GM21737 (cell line): ENCODE results near the gene SLC19A1.

ENCODE experiments used
- ATAC-seq: cut with Tn5 transposase; IDR thresholded peaks from one replicate; pipeline ENCODE4 v1.9.1; 2021; ENCODE audit warnings: mild to moderate bottlenecking, moderate library complexity; ENCODE audit not compliant: unreplicated experiment

Gene SLC19A1

GRCh38 chr21:45558044-45558721 is 15.9 kb upstream of the SLC19A1 start:
- ATAC-seq, result no peak

- ATAC-seq, result no peak
Observed at GRCh38 chr21:45557616-45558043, 15.4 kb upstream of the SLC19A1 start.

- ATAC-seq, result no peak
Observed at GRCh38 chr21:45556645-45557615, 14.7 kb upstream of the SLC19A1 start.

DNA sequence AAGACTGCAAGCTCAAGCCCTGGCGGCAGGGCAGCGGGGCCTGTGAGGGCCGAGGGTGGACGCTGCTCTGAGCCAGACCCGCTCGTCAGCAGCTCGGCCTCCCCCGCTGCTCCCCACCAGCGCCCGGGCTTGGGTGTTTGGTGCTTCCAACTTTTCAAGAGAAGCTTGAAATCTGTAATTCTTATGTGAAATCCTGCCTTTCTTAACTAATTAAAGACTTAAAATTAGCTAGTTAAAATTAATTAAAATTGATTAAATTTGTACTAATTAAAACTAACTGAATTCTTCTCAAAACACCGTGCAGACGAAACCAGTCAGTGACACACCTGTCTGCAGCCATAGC is 14.0 kb upstream of the SLC19A1 start:
- no peak for ATAC-seq

- no peak for ATAC-seq
Observed at GRCh38 chr21:45555557-45556301, 13.5 kb upstream of the SLC19A1 start.

DNA sequence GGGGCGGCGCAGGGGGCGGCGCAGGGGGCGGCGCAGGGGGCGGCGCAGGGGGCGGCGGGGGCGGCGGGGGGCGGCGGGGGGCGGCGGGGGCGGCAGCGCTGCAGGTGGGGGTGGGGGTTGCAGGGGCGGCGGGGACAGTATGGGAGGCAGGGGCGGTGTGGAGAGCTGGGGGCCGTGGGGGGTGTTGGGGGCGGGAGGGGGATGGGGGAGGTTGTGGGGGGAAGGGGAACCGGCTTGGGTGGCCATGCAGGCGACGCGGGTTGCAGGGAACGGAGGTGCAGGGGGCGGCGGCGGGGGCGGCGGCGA is 13.0 kb upstream of the SLC19A1 start:
- no peak for ATAC-seq

- ATAC-seq, result peak; percentile 49
Observed at GRCh38 chr21:45554477-45555175, 12.4 kb upstream of the SLC19A1 start.

DNA sequence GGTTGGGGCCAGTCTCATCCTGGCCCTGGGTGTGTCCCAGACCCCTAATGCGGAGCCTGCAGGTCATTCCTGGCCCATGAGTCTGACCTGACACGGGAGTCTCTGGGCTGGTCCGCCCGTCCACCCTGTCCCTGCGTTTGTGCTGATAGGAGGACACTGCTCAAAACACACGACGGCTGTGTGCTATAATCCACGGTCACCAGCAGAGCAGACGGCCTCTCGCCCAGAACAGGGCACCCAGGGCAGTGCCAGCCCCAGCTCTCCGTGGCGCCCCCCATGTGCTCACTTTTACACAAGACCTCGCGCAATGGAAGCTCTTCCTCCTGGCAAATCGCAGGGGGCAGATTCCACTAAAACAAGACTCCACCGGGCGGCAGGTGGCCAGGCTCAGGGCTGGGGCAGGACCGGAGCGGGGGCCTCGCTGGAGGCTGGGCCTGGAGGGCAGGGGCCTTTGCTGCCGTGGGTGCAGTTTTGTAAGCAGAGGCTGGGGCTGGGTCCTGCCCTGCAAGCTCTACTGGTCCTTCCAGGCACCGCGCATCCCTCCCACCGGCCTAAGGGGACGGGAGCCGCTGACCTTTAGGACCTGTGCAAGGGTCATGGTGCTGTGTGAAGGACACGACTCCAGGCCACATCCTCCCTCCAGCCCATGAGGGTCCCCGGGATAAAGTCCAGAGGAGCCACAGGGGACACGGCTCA is 10.6 kb upstream of the SLC19A1 start:
- ATAC-seq, result no peak

GRCh38 chr21:45551783-45552695 is 9.8 kb upstream of the SLC19A1 start:
- ATAC-seq, result no peak

DNA sequence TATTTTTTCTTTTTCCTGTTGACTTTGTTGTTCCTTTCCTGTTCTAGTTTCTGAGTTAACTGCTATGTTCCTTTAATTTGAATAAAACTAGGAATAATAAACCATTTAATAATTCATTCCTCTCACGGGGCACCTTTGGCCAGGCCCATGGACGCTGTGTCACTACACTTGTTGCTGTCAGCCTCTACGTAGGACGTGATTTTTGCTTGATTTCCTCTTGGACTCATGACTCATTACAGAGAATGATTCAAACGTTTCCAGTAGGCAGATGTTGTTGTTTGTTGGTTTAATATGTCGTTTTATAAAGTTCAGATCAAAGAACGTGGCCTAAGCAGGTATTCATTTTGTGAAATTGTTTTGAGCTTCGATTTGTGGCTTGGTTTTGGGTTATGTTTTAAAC is 9.1 kb upstream of the SLC19A1 start:
- no peak for ATAC-seq

DNA sequence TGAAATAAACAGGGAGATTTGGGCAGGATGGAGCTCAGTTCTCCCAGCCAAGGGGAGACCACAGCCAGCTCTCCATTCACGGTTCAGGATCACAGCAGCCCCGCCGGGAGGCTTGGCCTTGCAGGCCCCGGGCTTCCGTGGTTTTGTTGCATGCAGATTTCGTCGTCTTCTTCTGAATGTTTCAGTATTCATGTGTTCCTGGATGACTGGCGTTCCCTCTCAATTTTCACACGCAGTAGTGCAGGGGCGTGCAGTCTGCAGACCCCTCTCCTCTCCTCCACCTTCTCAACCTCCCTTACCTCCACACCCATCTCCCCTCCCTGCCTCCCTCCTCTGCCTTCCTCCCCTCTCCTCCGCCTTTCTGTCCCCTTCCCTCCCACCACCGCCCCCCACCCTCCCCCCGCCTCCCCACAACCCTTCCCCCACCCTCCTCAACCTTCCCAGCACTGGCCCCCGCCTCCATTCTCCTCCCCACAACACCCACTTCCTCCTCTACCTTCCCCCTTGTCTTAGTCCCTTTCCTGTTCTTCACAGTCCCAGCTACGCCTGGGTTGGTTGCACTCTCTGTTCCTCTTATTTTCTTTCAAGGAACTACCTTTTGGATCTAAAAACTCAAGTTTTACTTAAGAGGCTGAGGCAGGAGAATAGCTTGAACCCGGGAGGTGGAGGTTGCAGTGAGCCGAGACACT is 8.4 kb upstream of the SLC19A1 start:
- peak; percentile 38 for ATAC-seq

GRCh38 chr21:45549626-45550463 is 7.6 kb upstream of the SLC19A1 start:
- no peak for ATAC-seq

DNA sequence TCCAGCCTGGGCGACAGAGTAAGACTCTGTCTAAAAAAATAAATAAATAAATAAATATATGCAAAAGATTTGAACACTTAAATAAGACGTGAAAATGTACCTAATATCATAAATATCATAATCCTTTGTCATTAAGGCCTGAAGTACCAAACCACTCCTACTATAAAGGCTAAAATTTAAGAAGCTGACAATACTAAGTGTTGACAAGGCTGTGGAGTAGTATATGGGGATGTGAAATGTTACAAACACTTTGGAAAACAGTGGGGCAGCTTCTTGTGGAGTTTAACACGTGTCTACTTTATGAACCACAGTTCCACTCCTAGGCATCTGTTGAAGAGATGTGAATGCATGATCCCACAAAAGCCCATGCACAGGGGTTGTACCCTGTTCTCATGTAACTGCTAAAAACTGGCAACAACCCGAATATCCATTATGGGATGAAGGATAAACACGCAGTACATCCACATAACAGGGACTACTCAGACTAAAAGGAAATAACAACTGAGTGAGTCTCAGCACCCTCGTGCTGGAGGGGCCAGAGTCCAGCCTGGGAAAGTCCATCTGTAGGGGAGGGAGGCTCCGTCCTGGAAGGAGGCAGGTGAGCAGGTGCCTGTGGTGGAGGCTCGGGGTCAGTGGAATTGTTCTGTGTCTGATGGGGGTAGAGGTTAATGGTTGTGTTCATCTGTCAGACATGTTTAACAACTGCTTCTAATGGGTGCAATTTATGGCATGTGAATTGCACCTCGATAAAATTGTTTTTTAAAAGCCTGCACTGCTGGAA is 6.7 kb upstream of the SLC19A1 start:
- ATAC-seq, result no peak

DNA sequence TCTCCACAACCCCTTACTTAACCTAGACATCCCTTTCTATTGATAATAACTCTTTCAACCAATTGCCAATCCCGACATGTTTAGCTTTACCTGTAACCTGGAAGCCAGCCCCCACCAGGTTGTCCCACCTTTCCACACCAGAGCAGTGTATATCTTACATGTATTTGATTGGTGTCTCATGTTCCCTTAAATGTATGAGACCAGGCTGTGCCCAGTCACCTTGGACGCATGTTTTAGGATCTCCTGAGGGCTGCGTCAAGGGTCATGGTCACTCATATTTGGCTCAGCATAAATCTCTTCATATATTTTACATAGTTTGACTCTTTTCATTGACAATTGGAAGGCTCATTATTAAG is 5.3 kb upstream of the SLC19A1 start:
- no peak for ATAC-seq

GRCh38 chr21:45546636-45547544 is 4.7 kb upstream of the SLC19A1 start:
- no peak for ATAC-seq
